NCI-H82 treated with DMSO at 0.1 percent for 48 hours (cell line): ENCODE data around the gene TSHZ1.

ENCODE experiments used
- DNase-seq: peaks from one replicate; lab custom pipeline; 2025; ENCODE audit not compliant: unreplicated experiment; lab: John Stamatoyannopoulos, UW

The TSHZ1 gene

GRCh38 chr18:75246721-75247610 is 36.4 kb downstream of the TSHZ1 start:
- no peak for DNase-seq

GRCh38 chr18:75247611-75248421 is 37.2 kb downstream of the TSHZ1 start:
- no peak for DNase-seq

- no peak for DNase-seq
These were observed 38.0 kb downstream of the TSHZ1 start for GRCh38 chr18:75248426-75249174.

GRCh38 chr18:75249175-75249518 is 38.5 kb downstream of the TSHZ1 start:
- no peak for DNase-seq

- DNase-seq: no peak
These were observed 39.3 kb downstream of the TSHZ1 start for GRCh38 chr18:75249672-75250470.

GRCh38 chr18:75250471-75250821 is 39.8 kb downstream of the TSHZ1 start:
- DNase-seq: no peak

GRCh38 chr18:75251466-75251865 is 40.9 kb downstream of the TSHZ1 start:
- DNase-seq: no peak

GRCh38 chr18:75252136-75252535 is 41.5 kb downstream of the TSHZ1 start:
- DNase-seq: no peak

- DNase-seq: no peak
These were observed 42.4 kb downstream of the TSHZ1 start for GRCh38 chr18:75253043-75253442.

GRCh38 chr18:75253784-75254183 is 43.2 kb downstream of the TSHZ1 start:
- DNase-seq: no peak

GRCh38 chr18:75255094-75255493 is 44.5 kb downstream of the TSHZ1 start:
- no peak for DNase-seq

GRCh38 chr18:75256376-75256775 is 45.8 kb downstream of the TSHZ1 start:
- no peak for DNase-seq

- no peak for DNase-seq
These were observed 47.0 kb downstream of the TSHZ1 start for GRCh38 chr18:75257605-75258004.

- DNase-seq: no peak
These were observed 51.0 kb downstream of the TSHZ1 start for GRCh38 chr18:75261430-75262223.

- no peak for DNase-seq
These were observed 51.9 kb downstream of the TSHZ1 start for GRCh38 chr18:75262511-75262910.

GRCh38 chr18:75264195-75264594 is 53.6 kb downstream of the TSHZ1 start:
- DNase-seq: no peak

- DNase-seq: no peak
These were observed 54.5 kb downstream of the TSHZ1 start for GRCh38 chr18:75264926-75265597.

GRCh38 chr18:75265872-75266271 is 55.3 kb downstream of the TSHZ1 start:
- no peak for DNase-seq

- DNase-seq: no peak
These were observed 57.2 kb downstream of the TSHZ1 start for GRCh38 chr18:75267643-75268363.
